CD4-positive, alpha-beta memory T cell (primary cell): ENCODE data around the gene TMED6. TPM values are rescaled to one million over a fixed set of nuclear protein-coding genes. Genes with fewer than 3 reads are reported as not detected.
A peak's percentile ranks its signal among the peaks of the same experiment; 100 is the strongest.

Experiments
- CTCF ChIA-PET: fragments of 350-600 bp; sonication (Branson Sonifier 250); formaldehyde crosslinking; loops from one replicate; lab custom pipeline; 2021; ENCODE audit warnings: inconsistent platforms; ENCODE audit not compliant: partially characterized antibody; lab: Charles Lee
- POLR2A ChIA-PET: fragments of 350-600 bp; sonication (Branson Sonifier 250); formaldehyde crosslinking; loops from one replicate; lab custom pipeline; 2021; ENCODE audit not compliant: partially characterized antibody; lab: Charles Lee
- DNase-seq, 5 donors: peaks; one replicate each; pipeline versions ENCODE4 v3.0.0 to v3.0.0-alpha.2; 2020 to 2022; ENCODE audit warnings: mixed read lengths in 1 of 5
- H3K27ac ChIP-seq: one replicate; pipeline ENCODE4 v1.7.0; 2013; ENCODE audit warnings: low read depth, low read length
- H3K27me3 ChIP-seq: 2 replicates; pipeline ENCODE4 v1.7.0; 2013; ENCODE audit warnings: mild to moderate bottlenecking, low read length, moderate library complexity; ENCODE audit not compliant: insufficient read depth
- H3K36me3 ChIP-seq: 2 replicates; pipeline ENCODE4 v1.7.0; 2013; ENCODE audit warnings: mild to moderate bottlenecking, low read length, moderate library complexity; ENCODE audit not compliant: insufficient read depth
- H3K4me1 ChIP-seq: 2 replicates; pipeline ENCODE4 v1.7.0; 2013; ENCODE audit warnings: mild to moderate bottlenecking, low read length, moderate library complexity; ENCODE audit not compliant: insufficient read depth
- H3K4me3 ChIP-seq, 2 donors: one replicate each; pipeline ENCODE4 v1.7.0; 2013; ENCODE audit warnings: low read length in 2 of 2, mild to moderate bottlenecking in 1 of 2
- H3K9me3 ChIP-seq, 2 donors: one replicate each; pipeline ENCODE4 v1.7.0; 2013; ENCODE audit warnings: low read length in 2 of 2, control low read depth in 1 of 2; ENCODE audit not compliant: control insufficient read depth in 1 of 2
- H3K27ac Mint-ChIP-seq, 7 donors: one replicate each; pipeline ENCODE4 v1.8.0; 2020 to 2021; ENCODE audit warnings: mixed read lengths in 7 of 7, mild to moderate bottlenecking in 6 of 7, inconsistent platforms in 3 of 7, moderate library complexity in 3 of 7
- H3K27me3 Mint-ChIP-seq, 2 donors: one replicate each; pipeline ENCODE4 v1.8.0; 2020 to 2021; ENCODE audit warnings: mixed read lengths in 2 of 2
- H3K36me3 Mint-ChIP-seq, 2 donors: one replicate each; pipeline ENCODE4 v1.8.0; 2020 to 2021; ENCODE audit warnings: mixed read lengths in 2 of 2, inconsistent platforms in 1 of 2, mild to moderate bottlenecking in 1 of 2
- H3K4me1 Mint-ChIP-seq, 4 donors: one replicate each; pipeline ENCODE4 v1.8.0; 2020 to 2021; ENCODE audit warnings: mixed read lengths in 4 of 4, mild to moderate bottlenecking in 1 of 4
- H3K4me3 Mint-ChIP-seq, 8 donors: one replicate each; pipeline ENCODE4 v1.8.0; 2020 to 2021; ENCODE audit warnings: mixed read lengths in 8 of 8, mild to moderate bottlenecking in 7 of 8, moderate library complexity in 6 of 8, inconsistent platforms in 3 of 8
- H3K9me3 Mint-ChIP-seq, 8 donors: one replicate each; pipeline ENCODE4 v1.8.0; 2020 to 2021; ENCODE audit warnings: mixed read lengths in 8 of 8, mild to moderate bottlenecking in 5 of 8, inconsistent platforms in 3 of 8, moderate library complexity in 1 of 8
- intact Hi-C: fragments of 100-400 bp; cut with micrococcal nuclease; formaldehyde crosslinking; loops from one replicate; pipeline ENCODE4 v1.15.1; 2023
- polyA plus RNA-seq, 2 donors: library from polyadenylated mRNA; unstranded; fragments of 300-500 nt; fragmentation: Illumina TruSeq; gene quantifications; one replicate each; pipeline ENCODE4 v1.2.3, GENCODE V29; 2021
- total RNA-seq, 2 experiments: library from RNA; stranded (reverse); gene quantifications; one replicate each; pipeline ENCODE4 v1.2.3, GENCODE V29; 2021

TMED6 gene
- total and polyA plus RNA-seq, 4 experiments from 2014 or later, result 0.30 to 5.4 (median 2.5) TPM; not detected in 1

DNA sequence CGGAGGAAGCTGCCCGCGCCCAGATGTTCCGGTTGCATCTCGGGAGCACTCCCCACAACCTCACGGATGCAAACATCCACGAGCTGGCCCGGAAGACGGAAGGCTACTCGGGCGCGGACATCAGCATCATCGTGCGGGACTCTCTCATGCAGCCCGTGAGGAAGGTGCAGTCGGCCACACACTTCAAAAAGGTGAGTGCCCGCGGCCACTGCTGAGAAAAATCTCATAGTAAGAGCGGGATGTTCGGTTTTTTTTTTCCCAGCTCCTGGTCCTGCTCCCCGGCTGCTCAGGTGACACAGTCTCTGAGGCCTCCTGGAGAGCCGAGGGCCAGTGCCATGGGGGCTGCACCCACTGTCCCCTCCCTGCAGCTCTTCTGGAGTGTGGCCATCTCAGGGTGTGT, 30.5 kb downstream of the TMED6 start:
- Histone ChIP-seq H3K9me3 (no peaks in the 10 kb centered on the region), H3K36me3 (peaks cover 83% of the 10 kb centered on the region), H3K27ac (no peak overlapping the region), H3K4me1 (peaks cover 4% of the 10 kb centered on the region), H3K4me3 (no peak overlapping the region), H3K27me3 (no peaks in the 10 kb centered on the region)
- DNase-seq, result no peak
- intact Hi-C loops, result no loop called here
- POLR2A ChIA-PET, result interaction anchor here (1.0 kb wide), 1 partner anchor 9 kb away, joined by 4 read pairs; no protein-coding TSS in a partner anchor
- H3K27ac Mint-ChIP-seq, result peak overlapping the region in 1 of 7 donors; percentile 23
- H3K4me1 Mint-ChIP-seq, result peaks cover 5 to 17% (median 9%) of the 10 kb centered on the region in 4 donors
- no peaks in the 10 kb centered on the region for H3K27me3 Mint-ChIP-seq
- peaks cover 27 to 68% of the 10 kb centered on the region in 2 donors for H3K36me3 Mint-ChIP-seq
- CTCF ChIA-PET, result no interaction called here
- H3K4me3 Mint-ChIP-seq, result no peak overlapping the region
- H3K9me3 Mint-ChIP-seq, result peaks cover 0 to 3% (median 0%) of the 10 kb centered on the region in 8 donors

GRCh38 chr16:69320740-69321073, 30.9 kb downstream of the TMED6 start:
- peaks cover 0 to 5% (median 0%) of the 10 kb centered on the region in 8 donors for H3K9me3 Mint-ChIP-seq
- peaks cover under 1% of the 10 kb centered on the region for H3K4me1 ChIP-seq
- no peaks in the 10 kb centered on the region for H3K27me3 Mint-ChIP-seq
- intact Hi-C loops, result no loop called here
- no peak for DNase-seq
- H3K36me3 Mint-ChIP-seq, result peaks cover 31 to 69% of the 10 kb centered on the region in 2 donors
- POLR2A ChIA-PET, result interaction anchor here (1.0 kb wide), 1 partner anchor 9 kb away, joined by 4 read pairs; no protein-coding TSS in a partner anchor
- H3K36me3 ChIP-seq, result peaks cover 83% of the 10 kb centered on the region
- H3K9me3 ChIP-seq, result no peaks in the 10 kb centered on the region
- CTCF ChIA-PET, result no interaction called here
- no peak overlapping the region for H3K4me3 ChIP-seq
- H3K27me3 ChIP-seq, result no peaks in the 10 kb centered on the region
- no peak overlapping the region for H3K27ac ChIP-seq
- H3K4me1 Mint-ChIP-seq, result peaks cover under 1 to 14% (median 6%) of the 10 kb centered on the region in 4 donors
- H3K27ac Mint-ChIP-seq, result peak overlapping the region in 1 of 7 donors; percentile 55
- H3K4me3 Mint-ChIP-seq, result no peak overlapping the region

DNA sequence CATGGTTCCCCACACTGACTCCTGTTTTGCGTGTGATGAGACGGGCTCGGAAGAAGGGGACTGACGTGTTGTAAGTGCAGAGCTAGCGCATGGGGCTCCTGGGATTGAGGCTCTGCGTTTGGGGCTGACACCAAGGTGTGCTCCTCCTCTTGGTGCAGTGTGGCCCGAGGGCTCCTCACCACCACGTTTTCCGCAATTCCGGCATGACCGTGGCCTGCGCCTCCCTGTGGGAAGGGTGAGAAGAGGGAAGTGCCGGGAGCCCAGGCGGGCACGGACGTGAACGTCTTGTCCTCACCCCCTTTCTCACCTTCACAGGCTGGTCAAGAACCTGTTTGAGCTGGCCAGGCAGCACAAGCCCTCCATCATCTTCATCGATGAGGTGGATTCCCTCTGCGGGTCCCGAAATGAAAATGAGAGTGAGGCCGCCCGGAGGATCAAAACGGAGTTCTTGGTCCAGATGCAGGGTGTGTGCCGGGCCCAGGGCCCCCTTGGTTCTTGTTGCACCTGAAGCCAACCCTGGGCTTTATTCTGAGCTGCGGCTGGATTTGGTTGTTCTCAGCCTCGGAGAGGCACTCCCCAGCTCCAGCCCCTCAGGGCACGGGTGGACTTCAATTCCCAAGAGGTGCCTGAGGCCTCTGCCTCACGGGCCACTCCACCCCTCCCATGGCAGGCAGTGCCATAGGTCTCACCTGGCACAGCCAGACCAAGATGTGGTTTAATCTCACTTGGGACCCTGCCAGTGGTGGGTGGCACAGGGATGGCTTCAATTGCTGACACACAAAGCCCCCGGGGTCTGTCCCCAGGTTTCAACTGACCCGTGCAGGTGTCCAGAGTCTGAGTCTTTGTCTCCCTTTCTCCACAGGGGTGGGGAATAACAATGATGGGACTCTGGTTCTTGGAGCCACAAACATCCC, 31.5 kb downstream of the TMED6 start:
- Histone ChIP-seq H3K9me3 (no peaks in the 10 kb centered on the region), H3K36me3 (peaks cover 88% of the 10 kb centered on the region), H3K27me3 (no peaks in the 10 kb centered on the region), H3K27ac (no peak overlapping the region), H3K4me1 (no peaks in the 10 kb centered on the region), H3K4me3 (no peak overlapping the region)
- H3K4me1 Mint-ChIP-seq, result peaks cover 0 to 10% (median 5%) of the 10 kb centered on the region in 4 donors
- peak overlapping the region in 2 of 7 donors; percentile 68 to 79 for H3K27ac Mint-ChIP-seq
- intact Hi-C loops, result no loop called here
- CTCF ChIA-PET, result interaction anchor here (1.2 kb wide), 1 partner anchor 11 kb away, joined by 3 read pairs; the partner anchor contains the start of gene PDF
- peaks cover 33 to 68% of the 10 kb centered on the region in 2 donors for H3K36me3 Mint-ChIP-seq
- H3K9me3 Mint-ChIP-seq, result peaks cover 0 to 5% (median 0%) of the 10 kb centered on the region in 8 donors
- peak in 1 of 5 donors; percentile 9 for DNase-seq
- POLR2A ChIA-PET, result interaction anchor here (0.6 to 6.5 kb wide), 3 partner anchors 8 to 17 kb away, joined by 3 to 36 read pairs (median 4); partner anchors contain the start of gene PDF
- no peak overlapping the region for H3K4me3 Mint-ChIP-seq
- H3K27me3 Mint-ChIP-seq, result no peaks in the 10 kb centered on the region

DNA sequence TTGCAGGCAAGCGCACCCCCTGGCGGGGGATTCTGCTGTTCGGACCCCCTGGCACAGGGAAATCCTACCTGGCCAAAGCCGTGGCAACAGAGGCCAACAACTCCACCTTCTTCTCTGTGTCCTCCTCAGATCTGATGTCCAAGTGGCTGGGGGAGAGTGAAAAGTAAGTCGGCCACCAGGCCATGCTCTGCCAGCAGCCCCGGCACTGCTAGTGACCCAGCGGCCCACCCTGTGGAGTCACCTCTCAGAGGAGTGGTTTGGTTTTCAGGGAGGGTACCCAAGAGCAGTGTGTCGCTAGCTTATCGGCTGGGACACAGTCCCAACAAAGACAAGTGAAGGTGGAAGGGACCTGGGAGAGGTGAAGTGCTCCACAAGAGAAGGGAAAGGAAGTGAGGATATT, 32.2 kb downstream of the TMED6 start:
- peaks cover 33 to 66% of the 10 kb centered on the region in 2 donors for H3K36me3 Mint-ChIP-seq
- peak overlapping the region in 2 of 7 donors; percentile 68 to 79 for H3K27ac Mint-ChIP-seq

GRCh38 chr16:69318911-69319289, 32.7 kb downstream of the TMED6 start:
- Histone ChIP-seq H3K36me3 (peaks cover 86% of the 10 kb centered on the region), H3K4me1 (peaks cover 4% of the 10 kb centered on the region), H3K27me3 (no peaks in the 10 kb centered on the region), H3K9me3 (no peaks in the 10 kb centered on the region), H3K4me3 (no peak overlapping the region), H3K27ac (no peak overlapping the region)
- H3K27ac Mint-ChIP-seq, result no peak overlapping the region
- H3K4me3 Mint-ChIP-seq, result no peak overlapping the region
- H3K27me3 Mint-ChIP-seq, result no peaks in the 10 kb centered on the region
- peak in 1 of 5 donors; percentile 11 for DNase-seq
- CTCF ChIA-PET, result interaction anchor here (0.5 to 1.2 kb wide), 3 partner anchors 10 to 255 kb away, joined by 3 read pairs; partner anchors contain the start of gene PDF
- peaks cover 33 to 66% of the 10 kb centered on the region in 2 donors for H3K36me3 Mint-ChIP-seq
- intact Hi-C loops, result no loop called here
- peaks cover 0 to 7% (median 0%) of the 10 kb centered on the region in 8 donors for H3K9me3 Mint-ChIP-seq
- H3K4me1 Mint-ChIP-seq, result peaks cover 0 to 16% (median 8%) of the 10 kb centered on the region in 4 donors
- POLR2A ChIA-PET, result interaction anchor here (1.1 to 6.5 kb wide), 3 partner anchors 9 to 20 kb away, joined by 3 to 36 read pairs (median 7); partner anchors contain the start of gene PDF

More for the DNA sequence above, 32.2 kb downstream of the TMED6 start:
- Mint-ChIP-seq H3K9me3 (peaks cover 0 to 7% (median 0%) of the 10 kb centered on the region in 8 donors), H3K27me3 (no peaks in the 10 kb centered on the region), H3K4me1 (peaks cover 0 to 12% (median 5%) of the 10 kb centered on the region in 4 donors), H3K4me3 (no peak overlapping the region)
- no peak overlapping the region for H3K27ac ChIP-seq
- H3K9me3 ChIP-seq, result no peaks in the 10 kb centered on the region
- peaks cover 85% of the 10 kb centered on the region for H3K36me3 ChIP-seq
- no peaks in the 10 kb centered on the region for H3K27me3 ChIP-seq
- H3K4me3 ChIP-seq, result no peak overlapping the region
- DNase-seq, result peak in 1 of 5 donors; percentile 7
- CTCF ChIA-PET, result interaction anchor here (0.5 to 1.2 kb wide), 3 partner anchors 10 to 255 kb away, joined by 3 read pairs; partner anchors contain the start of gene PDF
- H3K4me1 ChIP-seq, result no peaks in the 10 kb centered on the region
- intact Hi-C loops, result no loop called here
- POLR2A ChIA-PET, result interaction anchor here (1.1 to 6.5 kb wide), 2 partner anchors 9 to 17 kb away, joined by 3 to 36 read pairs; partner anchors contain the start of gene PDF

- intact Hi-C loops, result no loop called here
- Mint-ChIP-seq H3K36me3 (peaks cover 33 to 66% of the 10 kb centered on the region in 2 donors), H3K9me3 (peaks cover 0 to 7% (median 0%) of the 10 kb centered on the region in 8 donors), H3K27me3 (no peaks in the 10 kb centered on the region), H3K4me1 (peaks cover 3 to 22% (median 12%) of the 10 kb centered on the region in 4 donors), H3K27ac (peak overlapping the region in 1 of 7 donors; percentile 71), H3K4me3 (no peak overlapping the region)
- peak in 1 of 5 donors; percentile 7 for DNase-seq
- ChIA-PET CTCF (interaction anchor here (0.5 to 1.2 kb wide), 4 partner anchors 8 to 256 kb away, joined by 3 read pairs; partner anchors contain the start of gene PDF), POLR2A (interaction anchor here (1.1 to 6.5 kb wide), 3 partner anchors 10 to 20 kb away, joined by 3 to 36 read pairs (median 7); partner anchors contain the start of gene PDF)
- Histone ChIP-seq H3K27ac (no peak overlapping the region), H3K4me3 (no peak overlapping the region), H3K36me3 (peaks cover 89% of the 10 kb centered on the region), H3K4me1 (peaks cover 9% of the 10 kb centered on the region), H3K27me3 (no peaks in the 10 kb centered on the region), H3K9me3 (no peaks in the 10 kb centered on the region)
Observed at GRCh38 chr16:69318177-69318910, 33.2 kb downstream of the TMED6 start.
